Measurements from ENCODE around the gene ST7. TPM values are rescaled to one million over a fixed set of nuclear protein-coding genes. Genes with fewer than 3 reads are reported as not detected.

The ST7 gene
- total and polyA plus RNA-seq, 4 donors = 22.4 to 57.2 (median 41.6) TPM

DNA sequence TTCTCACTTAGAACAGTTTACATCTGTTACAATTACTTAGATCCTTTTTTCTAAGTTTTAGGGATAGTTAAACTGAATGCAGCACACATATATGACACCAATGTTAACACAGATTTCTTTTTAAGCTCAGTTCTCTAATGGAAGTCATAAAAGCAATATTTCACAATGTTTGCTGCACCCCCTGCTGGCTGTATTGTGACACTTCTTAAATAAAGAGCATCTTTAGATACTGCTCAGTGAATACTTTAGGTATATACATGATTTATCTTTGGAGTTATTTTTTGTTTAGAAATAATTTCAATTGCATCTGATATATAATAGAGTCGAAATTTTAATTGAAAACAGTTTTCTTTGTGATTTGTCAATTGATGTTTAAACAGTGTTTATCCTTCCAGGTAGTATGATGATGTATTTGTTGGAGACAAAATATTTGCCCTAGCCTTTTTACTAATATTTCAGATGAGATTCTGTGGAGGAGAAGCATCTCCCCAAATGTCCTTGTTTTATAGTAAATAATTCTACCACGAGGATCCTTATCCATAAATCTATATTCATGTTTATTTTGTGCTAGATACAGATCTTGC, 174.4 kb downstream of the ST7 start:
- ATAC-seq (ENCODE audit: insufficient read depth, low FRiP score) (no peak), DNase-seq (peak; percentile 46 to 84 (median 84))

DNA sequence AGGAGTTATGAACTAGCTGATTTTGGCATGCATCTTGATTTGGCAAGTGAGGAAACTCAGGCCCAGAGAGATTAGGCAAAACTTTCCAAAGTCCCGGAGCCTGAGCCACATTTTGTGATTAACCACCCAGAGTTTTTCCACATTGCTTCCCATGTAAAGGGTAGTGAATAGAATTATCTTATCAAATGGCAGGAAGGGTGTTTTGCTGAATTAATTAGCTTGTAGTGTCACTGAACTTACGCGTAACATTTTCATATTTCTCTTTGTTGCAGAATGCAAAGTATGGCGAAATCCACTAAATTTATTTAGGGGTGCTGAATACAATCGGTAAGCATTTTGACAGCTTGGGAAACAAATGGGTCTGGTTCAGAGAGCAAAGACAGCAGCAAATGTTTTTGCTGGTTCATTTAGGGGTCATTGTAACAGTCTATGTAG, 176.2 kb downstream of the ST7 start:
- Histone ChIP-seq H3K4me1 (ENCODE audit: control insufficient read depth in 5 of 5, insufficient read depth in 5 of 5, low read length in 5 of 5) (peaks cover 0 to 37% (median 7%) of the 10 kb centered on the region in 5 donors), H3K9ac (ENCODE audit: insufficient read depth in 1 of 2, low read length in 2 of 2) (no peak overlapping the region), H3K27me3 (ENCODE audit: control insufficient read depth in 3 of 3, insufficient read depth in 3 of 3, low read length in 2 of 3) (no peaks in the 10 kb centered on the region), H3K4me3 (no peak overlapping the region), H3K27ac (ENCODE audit: low read depth in 1 of 2, low read length in 1 of 2) (no peak overlapping the region), H3K9me3 (ENCODE audit: control insufficient read depth in 4 of 4, insufficient read depth in 3 of 4, low read length in 3 of 4) (no peaks in the 10 kb centered on the region), H3K36me3 (ENCODE audit: control insufficient read depth in 4 of 4, insufficient read depth in 4 of 4, low read length in 4 of 4) (peaks cover 0 to 10% (median 6%) of the 10 kb centered on the region in 4 donors)
- ATAC-seq (ENCODE audit: insufficient read depth, low FRiP score) (no peak), DNase-seq (peak in 2 of 3 donors; percentile 50 to 56)
- 72 to 79% methylated on average over 5 of the region's 5 CpGs for WGBS, 2 donors
- TF ChIP-seq, protein P1, sequence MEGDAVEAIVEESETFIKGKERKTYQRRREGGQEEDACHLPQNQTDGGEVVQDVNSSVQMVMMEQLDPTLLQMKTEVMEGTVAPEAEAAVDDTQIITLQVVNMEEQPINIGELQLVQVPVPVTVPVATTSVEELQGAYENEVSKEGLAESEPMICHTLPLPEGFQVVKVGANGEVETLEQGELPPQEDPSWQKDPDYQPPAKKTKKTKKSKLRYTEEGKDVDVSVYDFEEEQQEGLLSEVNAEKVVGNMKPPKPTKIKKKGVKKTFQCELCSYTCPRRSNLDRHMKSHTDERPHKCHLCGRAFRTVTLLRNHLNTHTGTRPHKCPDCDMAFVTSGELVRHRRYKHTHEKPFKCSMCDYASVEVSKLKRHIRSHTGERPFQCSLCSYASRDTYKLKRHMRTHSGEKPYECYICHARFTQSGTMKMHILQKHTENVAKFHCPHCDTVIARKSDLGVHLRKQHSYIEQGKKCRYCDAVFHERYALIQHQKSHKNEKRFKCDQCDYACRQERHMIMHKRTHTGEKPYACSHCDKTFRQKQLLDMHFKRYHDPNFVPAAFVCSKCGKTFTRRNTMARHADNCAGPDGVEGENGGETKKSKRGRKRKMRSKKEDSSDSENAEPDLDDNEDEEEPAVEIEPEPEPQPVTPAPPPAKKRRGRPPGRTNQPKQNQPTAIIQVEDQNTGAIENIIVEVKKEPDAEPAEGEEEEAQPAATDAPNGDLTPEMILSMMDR (IDR thresholded peaks at IDR 0.05; ENCODE audit: control extremely low read depth, extremely low read depth) = no peak

More for the DNA sequence above, 174.4 kb downstream of the ST7 start:
- Histone ChIP-seq H3K4me1 (ENCODE audit: control insufficient read depth in 5 of 5, insufficient read depth in 5 of 5, low read length in 5 of 5) (peaks cover 0 to 40% (median 17%) of the 10 kb centered on the region in 5 donors), H3K9ac (ENCODE audit: insufficient read depth in 1 of 2, low read length in 2 of 2) (no peak overlapping the region), H3K4me3 (no peak overlapping the region), H3K27ac (ENCODE audit: low read depth in 1 of 2, low read length in 1 of 2) (no peak overlapping the region), H3K27me3 (ENCODE audit: control insufficient read depth in 3 of 3, insufficient read depth in 3 of 3, low read length in 2 of 3) (no peaks in the 10 kb centered on the region), H3K9me3 (ENCODE audit: control insufficient read depth in 4 of 4, insufficient read depth in 3 of 4, low read length in 3 of 4) (no peaks in the 10 kb centered on the region), H3K36me3 (ENCODE audit: control insufficient read depth in 4 of 4, insufficient read depth in 4 of 4, low read length in 4 of 4) (peaks cover 0 to 6% (median under 1%) of the 10 kb centered on the region in 4 donors)
- TF ChIP-seq, protein P1 (IDR thresholded peaks at IDR 0.05; ENCODE audit: control extremely low read depth, extremely low read depth) = peak; percentile 66
- 16 to 32% methylated on average over 2 of the region's 2 CpGs for WGBS, 2 donors

DNA sequence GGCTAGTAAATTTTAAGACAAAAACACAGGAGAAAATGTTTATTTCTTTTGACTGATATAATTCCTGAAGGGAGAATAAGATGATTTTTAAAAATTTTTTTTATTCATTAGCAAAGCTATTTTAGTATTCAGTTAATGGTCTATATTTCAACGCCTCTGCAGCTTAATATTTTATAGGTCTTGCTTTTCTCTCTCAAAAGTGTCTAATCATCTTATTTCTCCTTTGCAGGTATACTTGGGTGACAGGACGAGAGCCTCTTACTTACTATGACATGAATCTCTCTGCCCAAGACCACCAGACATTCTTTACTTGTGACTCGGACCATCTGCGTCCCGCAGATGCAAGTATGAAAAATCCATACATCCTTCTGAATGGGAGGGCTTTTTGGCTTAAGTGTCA, 177.0 kb downstream of the ST7 start:
- TF ChIP-seq, protein P1 (IDR thresholded peaks at IDR 0.05; ENCODE audit: control extremely low read depth, extremely low read depth) = no peak
- Histone ChIP-seq H3K4me3 (no peak overlapping the region), H3K36me3 (ENCODE audit: control insufficient read depth in 4 of 4, insufficient read depth in 4 of 4, low read length in 4 of 4) (peaks cover 0 to 10% (median 6%) of the 10 kb centered on the region in 4 donors), H3K4me1 (ENCODE audit: control insufficient read depth in 5 of 5, insufficient read depth in 5 of 5, low read length in 5 of 5) (peaks cover 0 to 41% (median 3%) of the 10 kb centered on the region in 5 donors), H3K9ac (ENCODE audit: insufficient read depth in 1 of 2, low read length in 2 of 2) (no peak overlapping the region), H3K27me3 (ENCODE audit: control insufficient read depth in 3 of 3, insufficient read depth in 3 of 3, low read length in 2 of 3) (no peaks in the 10 kb centered on the region), H3K27ac (ENCODE audit: low read depth in 1 of 2, low read length in 1 of 2) (no peak overlapping the region), H3K9me3 (ENCODE audit: control insufficient read depth in 4 of 4, insufficient read depth in 3 of 4, low read length in 3 of 4) (no peaks in the 10 kb centered on the region)
- ATAC-seq (ENCODE audit: insufficient read depth, low FRiP score) (no peak), DNase-seq (no peak)
- 97% methylated on average over 5 of the region's 5 CpGs for whole genome bisulfite sequencing, 2 donors
